H9 (cell line): ENCODE measurements around the gene PTTG1IP. TPM values are rescaled to one million over a fixed set of nuclear protein-coding genes. Genes with fewer than 3 reads are reported as not detected.

Source experiments
- DNase-seq: peaks from one replicate; pipeline ENCODE4 v3.0.0-alpha.2; 2017
- H2AFZ ChIP-seq: one replicate; pipeline ENCODE4 v1.6.1; 2013; ENCODE audit warnings: mild to moderate bottlenecking, low read length, control low read depth, moderate library complexity
- H2AK5ac ChIP-seq: 2 replicates; pipeline ENCODE4 v1.6.1; 2013; ENCODE audit warnings: low read length, control low read depth, mixed read lengths; ENCODE audit not compliant: insufficient read length
- H2BK120ac ChIP-seq: one replicate; pipeline ENCODE4 v1.6.1; 2013; ENCODE audit warnings: low read depth, mild to moderate bottlenecking, low read length, control low read depth, inconsistent platforms; ENCODE audit not compliant: poor library complexity, severe bottlenecking
- H2BK12ac ChIP-seq: 2 replicates; pipeline ENCODE4 v1.6.1; 2013; ENCODE audit warnings: low read length, control low read depth, mixed read lengths, low read depth; ENCODE audit not compliant: insufficient read length
- H2BK15ac ChIP-seq: 2 replicates; pipeline ENCODE4 v1.6.1; 2013; ENCODE audit warnings: low read depth, low read length, control low read depth
- H2BK20ac ChIP-seq: one replicate; pipeline ENCODE4 v1.6.1; 2013; ENCODE audit warnings: low read depth, mild to moderate bottlenecking, low read length, control low read depth, inconsistent platforms; ENCODE audit not compliant: poor library complexity, severe bottlenecking
- H2BK5ac ChIP-seq: 2 replicates; pipeline ENCODE4 v1.6.1; 2013; ENCODE audit warnings: low read length, control low read depth, mixed read lengths; ENCODE audit not compliant: insufficient read length
- H3K14ac ChIP-seq: 2 replicates; pipeline ENCODE4 v1.6.1; 2013; ENCODE audit warnings: low read length, control low read depth; ENCODE audit not compliant: insufficient read depth
- H3K18ac ChIP-seq: 2 replicates; pipeline ENCODE4 v1.6.1; 2013; ENCODE audit warnings: low read depth, mild to moderate bottlenecking, mixed read lengths, low read length, control low read depth; ENCODE audit not compliant: insufficient read length
- H3K23ac ChIP-seq: 2 replicates; pipeline ENCODE4 v1.6.1; 2013; ENCODE audit warnings: low read length, control low read depth, mixed read lengths, low read depth; ENCODE audit not compliant: insufficient read length
- H3K23me2 ChIP-seq: 2 replicates; pipeline ENCODE4 v1.6.1; 2013; ENCODE audit warnings: low read depth, mild to moderate bottlenecking, mixed read lengths, low read length, control low read depth; ENCODE audit not compliant: insufficient read length, poor library complexity, severe bottlenecking
- H3K27ac ChIP-seq: 2 replicates; pipeline ENCODE4 v1.5.1; 2013; ENCODE audit warnings: low read length, control low read depth, mixed read lengths, low read depth; ENCODE audit not compliant: insufficient read length
- H3K27me3 ChIP-seq: 2 replicates; pipeline ENCODE4 v1.6.1; 2013; ENCODE audit warnings: low read length, control low read depth, inconsistent platforms; ENCODE audit not compliant: insufficient read depth
- H3K4ac ChIP-seq: 2 replicates; pipeline ENCODE4 v1.6.1; 2013; ENCODE audit warnings: low read depth, mild to moderate bottlenecking, control low read depth, inconsistent platforms, low read length, moderate library complexity
- H3K4me1 ChIP-seq: 2 replicates; pipeline ENCODE4 v1.6.1; 2013; ENCODE audit warnings: low read length, control low read depth, inconsistent platforms; ENCODE audit not compliant: insufficient read depth
- H3K4me2 ChIP-seq: 2 replicates; pipeline ENCODE4 v1.6.1; 2013; ENCODE audit warnings: low read length, control low read depth, mixed read lengths; ENCODE audit not compliant: insufficient read length, insufficient read depth
- H3K56ac ChIP-seq: 2 replicates; pipeline ENCODE4 v1.6.1; 2013; ENCODE audit warnings: low read depth, mild to moderate bottlenecking, mixed read lengths, low read length, control low read depth; ENCODE audit not compliant: insufficient read length
- H3K79me1 ChIP-seq: 2 replicates; pipeline ENCODE4 v1.6.1; 2013; ENCODE audit warnings: low read depth, mild to moderate bottlenecking, moderate library complexity, low read length, control low read depth, inconsistent platforms; ENCODE audit not compliant: insufficient read depth, poor library complexity, severe bottlenecking
- H3K79me2 ChIP-seq: 2 replicates; pipeline ENCODE4 v1.6.1; 2013; ENCODE audit warnings: low read length, control low read depth, inconsistent platforms; ENCODE audit not compliant: insufficient read depth
- H3K9ac ChIP-seq: 2 replicates; pipeline ENCODE4 v1.6.1; 2013; ENCODE audit warnings: low read length, control low read depth, mixed read lengths; ENCODE audit not compliant: insufficient read length; ENCODE audit errors: extremely low read depth
- H3K9me3 ChIP-seq: one replicate; pipeline ENCODE4 v1.6.1; 2013; ENCODE audit warnings: low read depth, low read length, inconsistent platforms; ENCODE audit not compliant: control insufficient read depth
- H3T11ph ChIP-seq: one replicate; pipeline ENCODE4 v1.6.1; 2013; ENCODE audit warnings: mild to moderate bottlenecking, low read length, control low read depth, inconsistent platforms
- H4K20me1 ChIP-seq: one replicate; pipeline ENCODE4 v1.6.1; 2013; ENCODE audit not compliant: control insufficient read depth, insufficient read length, insufficient read depth
- H4K5ac ChIP-seq: 2 replicates; pipeline ENCODE4 v1.6.1; 2013; ENCODE audit warnings: low read depth, mild to moderate bottlenecking, mixed read lengths, low read length, control low read depth; ENCODE audit not compliant: insufficient read length
- H4K8ac ChIP-seq: replicated peaks from 2 replicates; pipeline ENCODE4 v1.6.1; 2013; ENCODE audit warnings: low read length, control low read depth, mixed read lengths, low read depth; ENCODE audit not compliant: insufficient read length
- H4K91ac ChIP-seq: 2 replicates; pipeline ENCODE4 v1.6.1; 2013; ENCODE audit warnings: low read depth, mild to moderate bottlenecking, moderate library complexity, mixed read lengths, low read length, control low read depth; ENCODE audit not compliant: insufficient read length
- H3K27ac Mint-ChIP-seq, 3 experiments: 2 replicates in 2 of 3; 3 replicates in 1 of 3; pipeline ENCODE4 v1.8.0; 2020 to 2021; ENCODE audit warnings: mixed read lengths in 3 of 3, mild to moderate bottlenecking in 1 of 3, moderate library complexity in 1 of 3
- H3K27me3 Mint-ChIP-seq: 2 replicates; pipeline ENCODE4 v1.8.0; 2021; ENCODE audit warnings: low read depth, mild to moderate bottlenecking, moderate library complexity, mixed read lengths
- H3K36me3 Mint-ChIP-seq, 3 experiments: 2 replicates in 2 of 3; 3 replicates in 1 of 3; pipeline ENCODE4 v1.8.0; 2020 to 2021; ENCODE audit warnings: low read depth in 3 of 3, mixed read lengths in 3 of 3; ENCODE audit not compliant: insufficient read depth in 1 of 3
- H3K4me1 Mint-ChIP-seq, 2 experiments: 2 replicates each; pipeline ENCODE4 v1.8.0; 2020; ENCODE audit warnings: mixed read lengths in 2 of 2
- H3K4me3 Mint-ChIP-seq, 2 experiments: 2 replicates in 1 of 2; 3 replicates in 1 of 2; pipeline ENCODE4 v1.8.0; 2020 to 2021; ENCODE audit warnings: mild to moderate bottlenecking in 2 of 2, mixed read lengths in 2 of 2, moderate library complexity in 1 of 2
- H3K9me3 Mint-ChIP-seq, 2 experiments: 2 replicates in 1 of 2; 3 replicates in 1 of 2; pipeline ENCODE4 v1.8.0; 2020; ENCODE audit warnings: mild to moderate bottlenecking in 2 of 2, mixed read lengths in 2 of 2, moderate library complexity in 1 of 2
- WGBS: extraction: QIAGEN DNeasy Blood & Tissue Kit; methylation state at CpG from one replicate; pipeline ENCODE4 v1.1.7; 2013; ENCODE audit warnings: missing lambda C conversion rate, low lambda C conversion rate, mixed read lengths; ENCODE audit not compliant: insufficient read length; ENCODE audit errors: extremely low coverage; 5-methylcytosine and 5-hydroxymethylcytosine counted together
- total RNA-seq: library from RNA; stranded (reverse); gene quantifications from 2 replicates; pipeline ENCODE4 v1.2.1, GENCODE V29; 2021
- TF ChIP-seq, protein P1 (sequence below): fragments of 200-600 bp; sonication (generic); conservative IDR thresholded peaks from 3 replicates; pipeline ENCODE4 v1.8.0; 2021; ENCODE audit warnings: antibody characterized with exemption, mild to moderate bottlenecking

PTTG1IP gene
- total RNA-seq, 1 experiment from 2014 or later = 107 TPM

DNA sequence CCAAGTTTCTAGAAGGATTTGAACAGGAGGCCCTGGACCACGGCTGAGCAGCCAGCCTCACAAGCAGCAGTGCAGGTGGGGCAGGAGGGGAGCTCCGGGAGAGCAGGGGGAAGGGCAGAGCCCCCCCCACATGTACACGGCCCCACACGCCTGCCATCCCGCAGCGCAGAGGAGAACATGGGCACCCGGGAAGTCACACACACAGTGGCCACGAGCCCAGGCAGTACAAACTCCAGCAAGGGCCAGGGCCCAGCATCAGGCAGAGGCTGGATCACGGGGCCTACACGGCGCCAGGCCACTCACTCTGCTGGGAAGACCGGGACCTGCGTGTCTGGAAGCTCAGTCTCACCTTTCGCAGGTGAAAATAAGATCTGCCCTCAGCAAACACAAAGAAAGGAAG is 60.9 kb downstream of the PTTG1IP start:
- no peak overlapping the region for H3K18ac ChIP-seq
- no peak overlapping the region for H4K91ac ChIP-seq
- H3K9me3 ChIP-seq = no peaks in the 10 kb centered on the region
- H2AK5ac ChIP-seq = no peak overlapping the region
- peak overlapping the region in 2 of 3 experiments; percentile 16 to 33; a peak in 3 of 7 replicates for H3K27ac Mint-ChIP-seq
- H2BK120ac ChIP-seq = no peak overlapping the region
- WGBS = no CpG with 5 or more reads among the region's 14 CpGs
- H3K4me2 ChIP-seq = no peak overlapping the region
- peaks cover 2% of the 10 kb centered on the region; the same call in 1 of the 2 replicates for H3K79me2 ChIP-seq
- no peak overlapping the region for H2BK20ac ChIP-seq
- H3K56ac ChIP-seq = no peak overlapping the region
- H3K4me1 ChIP-seq = no peaks in the 10 kb centered on the region
- TF ChIP-seq, protein P1, sequence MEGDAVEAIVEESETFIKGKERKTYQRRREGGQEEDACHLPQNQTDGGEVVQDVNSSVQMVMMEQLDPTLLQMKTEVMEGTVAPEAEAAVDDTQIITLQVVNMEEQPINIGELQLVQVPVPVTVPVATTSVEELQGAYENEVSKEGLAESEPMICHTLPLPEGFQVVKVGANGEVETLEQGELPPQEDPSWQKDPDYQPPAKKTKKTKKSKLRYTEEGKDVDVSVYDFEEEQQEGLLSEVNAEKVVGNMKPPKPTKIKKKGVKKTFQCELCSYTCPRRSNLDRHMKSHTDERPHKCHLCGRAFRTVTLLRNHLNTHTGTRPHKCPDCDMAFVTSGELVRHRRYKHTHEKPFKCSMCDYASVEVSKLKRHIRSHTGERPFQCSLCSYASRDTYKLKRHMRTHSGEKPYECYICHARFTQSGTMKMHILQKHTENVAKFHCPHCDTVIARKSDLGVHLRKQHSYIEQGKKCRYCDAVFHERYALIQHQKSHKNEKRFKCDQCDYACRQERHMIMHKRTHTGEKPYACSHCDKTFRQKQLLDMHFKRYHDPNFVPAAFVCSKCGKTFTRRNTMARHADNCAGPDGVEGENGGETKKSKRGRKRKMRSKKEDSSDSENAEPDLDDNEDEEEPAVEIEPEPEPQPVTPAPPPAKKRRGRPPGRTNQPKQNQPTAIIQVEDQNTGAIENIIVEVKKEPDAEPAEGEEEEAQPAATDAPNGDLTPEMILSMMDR = no peak
- H2BK12ac ChIP-seq = no peak overlapping the region
- H3K27ac ChIP-seq = no peak overlapping the region
- H3K4me3 Mint-ChIP-seq = no peak overlapping the region
- no peak for DNase-seq
- no peak overlapping the region for H2BK5ac ChIP-seq
- no peak overlapping the region for H4K5ac ChIP-seq
- no peaks in the 10 kb centered on the region for H3K23me2 ChIP-seq
- H3K27me3 Mint-ChIP-seq = no peaks in the 10 kb centered on the region; the same call in none of the 2 replicates
- no peak overlapping the region for H2AFZ ChIP-seq
- H3K23ac ChIP-seq = no peak overlapping the region
- peaks cover 2% of the 10 kb centered on the region for H3K79me1 ChIP-seq
- H3T11ph ChIP-seq = no peak overlapping the region
- no peaks in the 10 kb centered on the region for H3K9me3 Mint-ChIP-seq
- no peak overlapping the region for H2BK15ac ChIP-seq
- no peak overlapping the region for H4K8ac ChIP-seq
- H3K36me3 Mint-ChIP-seq = peaks cover 11 to 36% (median 21%) of the 10 kb centered on the region in 3 experiments; a peak in 6 of 7 replicates
- H3K4ac ChIP-seq = no peak overlapping the region
- H3K9ac ChIP-seq = no peak overlapping the region
- no peaks in the 10 kb centered on the region for H3K27me3 ChIP-seq
- H3K14ac ChIP-seq = no peak overlapping the region
- H3K4me1 Mint-ChIP-seq = peaks cover 15 to 20% of the 10 kb centered on the region in 2 experiments
- no peaks in the 10 kb centered on the region for H4K20me1 ChIP-seq
